HG03045 (cell line): ENCODE data around the gene SGSH.
"Not testable (repeated sequence)": the region's sequence is repeated elsewhere in the genome, so short reads cannot be mapped to it uniquely, and the experiment has no call there.

Source experiments
- ATAC-seq: cut with Tn5 transposase; IDR thresholded peaks from one replicate; pipeline ENCODE4 v1.9.1; 2021; ENCODE audit warnings: mild to moderate bottlenecking, moderate library complexity; ENCODE audit not compliant: unreplicated experiment

Gene SGSH

GRCh38 chr17:80220054-80220735, at the start of gene SGSH, which contains the start of gene SLC26A11:
Gene SGSH (minus strand): TSS chr17:80220333. CDS start chr17:80220313, 20 bp downstream.
Gene SLC26A11 (plus strand): TSS chr17:80220427. CDS start chr17:80221561, 1,134 bp downstream.
- peak; percentile 39 for ATAC-seq

GRCh38 chr17:80269405-80269807, 49.3 kb upstream of the SGSH start:
- no peak for ATAC-seq

- ATAC-seq, result no peak
Observed at GRCh38 chr17:80268427-80268826, 48.3 kb upstream of the SGSH start.

- ATAC-seq, result no peak
Observed at GRCh38 chr17:80267391-80267790, 47.3 kb upstream of the SGSH start.

GRCh38 chr17:80265205-80266068, 45.3 kb upstream of the SGSH start:
- ATAC-seq, result no peak

- ATAC-seq, result no peak
Observed at GRCh38 chr17:80264205-80265075, 44.3 kb upstream of the SGSH start.

- ATAC-seq, result peak; percentile 36
Observed at GRCh38 chr17:80263253-80264204, 43.4 kb upstream of the SGSH start.

GRCh38 chr17:80262775-80263244, 42.7 kb upstream of the SGSH start:
- no peak for ATAC-seq

- no peak for ATAC-seq
Observed at GRCh38 chr17:80262291-80262690, 42.2 kb upstream of the SGSH start.

GRCh38 chr17:80261895-80262279, 41.8 kb upstream of the SGSH start:
- no peak for ATAC-seq

- ATAC-seq, result peak; percentile 2
Observed at GRCh38 chr17:80261159-80261894, 41.2 kb upstream of the SGSH start.

GRCh38 chr17:80260791-80261158, 40.6 kb upstream of the SGSH start, which contains the start of gene RNF213:
Gene RNF213 (plus strand): TSS chr17:80260852. CDS start chr17:80263682, 2,830 bp downstream.
- ATAC-seq, result peak; percentile 34

- peak; percentile 38 for ATAC-seq
Observed at GRCh38 chr17:80260069-80260535, 40.0 kb upstream of the SGSH start.

GRCh38 chr17:80259457-80260068, 39.4 kb upstream of the SGSH start:
- ATAC-seq, result no peak

- not testable (repeated sequence) for ATAC-seq
Observed at GRCh38 chr17:80258296-80258695, 38.2 kb upstream of the SGSH start.

GRCh38 chr17:80257716-80258213, 37.6 kb upstream of the SGSH start:
- ATAC-seq, result no peak

- ATAC-seq, result no peak
Observed at GRCh38 chr17:80256034-80256350, 35.9 kb upstream of the SGSH start.
